IPS DF 19.7 (cell line): ENCODE data around the gene SEC22B.
"Not testable (repeated sequence)": the region's sequence is repeated elsewhere in the genome, so short reads cannot be mapped to it uniquely, and the experiment has no call there.

Experiments used
- DNase-seq: peaks from one replicate; pipeline ENCODE4 v3.0.0-alpha.2; 2013; ENCODE audit warnings: low read depth, low spot score

Gene SEC22B

GRCh38 chr1:120116094-120116493 is 60.2 kb downstream of the SEC22B start:
- not testable (repeated sequence) for DNase-seq

- not testable (repeated sequence) for DNase-seq
These were observed 63.2 kb downstream of the SEC22B start for GRCh38 chr1:120113134-120113533.

GRCh38 chr1:120112212-120112611 is 64.1 kb downstream of the SEC22B start:
- DNase-seq: not testable (repeated sequence)

- not testable (repeated sequence) for DNase-seq
These were observed 64.5 kb downstream of the SEC22B start for GRCh38 chr1:120111771-120112170.

GRCh38 chr1:120111008-120111407 is 65.3 kb downstream of the SEC22B start:
- DNase-seq: not testable (repeated sequence)

GRCh38 chr1:120109656-120110055 is 66.7 kb downstream of the SEC22B start:
- DNase-seq: not testable (repeated sequence)

GRCh38 chr1:120109180-120109579 is 67.1 kb downstream of the SEC22B start:
- DNase-seq: not testable (repeated sequence)

- not testable (repeated sequence) for DNase-seq
These were observed 71.0 kb downstream of the SEC22B start for GRCh38 chr1:120105288-120105687.

GRCh38 chr1:120103768-120104167 is 72.6 kb downstream of the SEC22B start:
- DNase-seq: not testable (repeated sequence)

GRCh38 chr1:120101593-120101992 is 74.7 kb downstream of the SEC22B start:
- DNase-seq: not testable (repeated sequence)
